C4-2B (cell line): Measurements from ENCODE around the gene DNLZ.

ENCODE experiments used
- ZFX ChIP-seq: fragments of 450-650 bp; IDR thresholded peaks from 2 replicates; pipeline ENCODE4 v1.6.1; 2017
- TF ChIP-seq, protein P1 (sequence below): fragments of 450-650 bp; conservative IDR thresholded peaks from 2 replicates; pipeline ENCODE4 v1.5.1; 2017; ENCODE audit warnings: mild to moderate bottlenecking

DNA sequence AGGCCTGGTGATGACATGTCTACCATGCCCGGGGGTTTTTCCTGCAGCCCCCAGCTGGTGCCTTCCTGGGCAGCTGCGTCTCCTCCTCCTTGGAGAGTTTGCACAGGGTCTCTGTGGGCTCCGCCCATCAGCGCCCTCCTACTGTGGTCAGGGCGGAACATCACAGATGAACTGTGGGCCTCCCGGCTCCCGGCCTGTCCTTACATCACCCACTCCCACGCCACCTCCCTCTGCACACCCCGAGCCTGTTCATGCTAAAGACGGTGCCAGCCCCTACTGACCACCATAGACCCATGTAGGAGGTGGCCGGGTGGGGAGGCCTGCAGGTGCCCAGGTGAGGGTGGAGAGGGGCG, 23.6 kb downstream of the DNLZ start:
- TF ChIP-seq, protein P1, sequence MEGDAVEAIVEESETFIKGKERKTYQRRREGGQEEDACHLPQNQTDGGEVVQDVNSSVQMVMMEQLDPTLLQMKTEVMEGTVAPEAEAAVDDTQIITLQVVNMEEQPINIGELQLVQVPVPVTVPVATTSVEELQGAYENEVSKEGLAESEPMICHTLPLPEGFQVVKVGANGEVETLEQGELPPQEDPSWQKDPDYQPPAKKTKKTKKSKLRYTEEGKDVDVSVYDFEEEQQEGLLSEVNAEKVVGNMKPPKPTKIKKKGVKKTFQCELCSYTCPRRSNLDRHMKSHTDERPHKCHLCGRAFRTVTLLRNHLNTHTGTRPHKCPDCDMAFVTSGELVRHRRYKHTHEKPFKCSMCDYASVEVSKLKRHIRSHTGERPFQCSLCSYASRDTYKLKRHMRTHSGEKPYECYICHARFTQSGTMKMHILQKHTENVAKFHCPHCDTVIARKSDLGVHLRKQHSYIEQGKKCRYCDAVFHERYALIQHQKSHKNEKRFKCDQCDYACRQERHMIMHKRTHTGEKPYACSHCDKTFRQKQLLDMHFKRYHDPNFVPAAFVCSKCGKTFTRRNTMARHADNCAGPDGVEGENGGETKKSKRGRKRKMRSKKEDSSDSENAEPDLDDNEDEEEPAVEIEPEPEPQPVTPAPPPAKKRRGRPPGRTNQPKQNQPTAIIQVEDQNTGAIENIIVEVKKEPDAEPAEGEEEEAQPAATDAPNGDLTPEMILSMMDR = no peak
- TF ChIP-seq ZFX = no peak
